Activated CD4-positive, alpha-beta T cell treated with anti-CD3 and anti-CD28 coated beads, Interleukin-2, Interleukin-4, amounts not matched to agents 100 ng/mL and 50 ng/mL, durations not matched to agents 16 hours and 8 hours (primary cell): ENCODE results near the gene ARMH4.
"Not testable (repeated sequence)": the region's sequence is repeated elsewhere in the genome, so short reads cannot be mapped to it uniquely, and the experiment has no call there.

Experiments
- DNase-seq: peaks from one replicate; pipeline ENCODE4 v3.0.0-alpha.2; 2020; ENCODE audit warnings: low spot score

ARMH4 gene

GRCh38 chr14:58146399-58146798 is 5.6 kb downstream of the ARMH4 start:
- no peak for DNase-seq

- no peak for DNase-seq
Measured at GRCh38 chr14:58145936-58146335, 6.1 kb downstream of the ARMH4 start.

DNA sequence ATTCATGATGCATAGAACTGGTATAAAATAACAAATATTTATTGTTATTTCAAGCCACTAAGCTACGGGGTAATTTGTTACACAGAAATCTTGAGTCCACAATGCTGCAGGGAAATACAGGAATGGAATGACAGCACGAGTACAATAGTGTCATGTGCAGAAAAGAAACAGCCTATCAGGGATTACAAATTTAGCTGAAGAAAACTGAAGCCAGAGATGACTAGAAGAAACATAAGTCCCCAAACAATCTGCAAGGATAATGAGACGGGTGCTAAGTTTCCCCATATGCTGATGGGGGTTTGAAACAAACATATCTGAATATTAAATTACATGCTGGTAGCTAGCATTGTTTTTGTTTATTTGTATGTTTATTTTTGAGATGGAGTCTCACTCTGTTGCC is 8.9 kb downstream of the ARMH4 start:
- DNase-seq, result no peak

GRCh38 chr14:58141893-58142292 is 10.1 kb downstream of the ARMH4 start:
- DNase-seq, result no peak

DNA sequence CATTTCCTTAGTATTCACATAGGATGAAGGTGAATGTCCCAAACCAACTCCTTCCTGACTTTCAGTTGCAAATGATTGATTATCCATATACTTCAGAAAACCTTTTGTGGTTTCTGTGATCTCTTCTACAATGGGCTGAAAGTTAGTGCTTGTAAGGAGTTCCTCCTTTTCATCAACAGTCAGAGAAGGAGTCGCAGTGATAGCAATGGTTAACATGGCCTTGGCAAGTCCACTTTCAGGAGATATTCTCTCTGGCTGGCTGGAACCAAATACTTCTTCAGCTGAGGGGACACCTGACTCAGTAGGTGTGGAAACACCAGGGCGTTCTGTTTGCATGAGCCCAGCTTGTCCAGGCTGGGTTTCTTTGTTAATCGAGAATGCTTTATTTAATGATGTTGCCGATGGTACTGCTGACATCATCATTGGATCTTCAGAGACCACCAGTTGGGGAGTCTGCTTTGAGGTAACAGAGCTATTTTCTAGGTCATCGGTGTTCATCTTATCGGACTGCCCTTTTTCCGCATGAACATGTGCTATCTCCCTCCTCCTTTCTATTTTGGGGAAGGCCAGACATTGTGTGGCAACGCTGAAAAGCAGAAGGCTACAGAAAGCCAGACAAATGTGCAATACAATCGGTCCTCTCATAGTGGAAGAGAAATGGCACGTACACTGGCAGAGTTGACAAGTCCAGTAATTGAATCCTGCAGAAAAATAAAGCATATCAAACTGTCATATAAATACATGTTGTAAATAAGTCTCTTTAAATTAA is 13.1 kb downstream of the ARMH4 start:
- DNase-seq, result no peak

- no peak for DNase-seq
Measured at GRCh38 chr14:58138031-58138713, 13.8 kb downstream of the ARMH4 start.

GRCh38 chr14:58133739-58134138 is 18.3 kb downstream of the ARMH4 start:
- no peak for DNase-seq

- no peak for DNase-seq
Measured at GRCh38 chr14:58131386-58131785, 20.6 kb downstream of the ARMH4 start.

DNA sequence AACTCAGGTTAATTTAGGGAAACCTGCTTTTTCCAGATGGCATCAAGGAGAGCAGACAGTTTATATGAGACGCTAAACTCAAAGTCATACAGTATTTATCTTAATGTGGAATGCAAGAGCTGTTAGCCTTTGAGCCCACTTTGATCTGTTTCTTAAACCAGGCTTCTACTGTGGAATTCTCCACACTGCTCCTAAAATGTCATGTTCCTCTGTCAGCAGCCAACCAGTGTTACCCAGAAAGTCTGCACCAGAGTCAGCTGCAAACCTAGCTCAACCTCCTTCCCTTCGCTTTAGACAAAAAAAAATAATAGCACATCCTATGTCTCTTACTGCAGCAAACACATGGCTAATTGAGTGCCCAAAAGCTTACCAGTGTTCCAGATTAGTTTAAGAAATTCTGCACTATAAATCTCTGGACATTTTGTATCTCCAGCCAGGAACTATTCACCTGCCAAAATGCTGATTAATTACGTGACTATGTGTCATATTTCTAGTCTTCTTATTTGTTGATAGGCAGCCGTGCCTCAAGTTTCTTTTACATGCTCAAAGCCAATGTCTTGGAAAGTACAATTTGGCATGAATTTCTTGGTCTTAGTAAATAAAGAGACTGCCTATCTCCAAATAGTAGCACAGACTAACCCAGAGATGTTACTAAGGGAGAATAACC is 21.8 kb downstream of the ARMH4 start:
- DNase-seq, result no peak

DNA sequence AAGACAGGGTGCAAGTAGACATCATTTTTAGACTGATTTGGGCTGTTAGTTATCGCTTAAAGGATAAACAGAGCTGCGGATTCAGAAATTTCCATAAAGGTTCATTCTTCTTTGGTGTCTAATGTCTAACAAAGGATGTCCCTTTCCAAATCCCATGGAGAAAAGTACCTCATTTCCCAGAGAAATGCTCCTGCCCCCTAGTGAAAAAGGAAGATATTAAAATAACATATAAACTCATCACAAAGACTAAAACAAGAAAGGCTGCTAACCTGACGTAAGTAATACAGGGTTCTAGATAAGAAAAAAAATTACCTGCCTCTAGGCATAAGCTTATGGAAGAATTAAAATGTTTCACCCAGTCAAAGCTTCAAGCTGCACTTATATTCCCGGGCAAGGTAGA is 22.8 kb downstream of the ARMH4 start:
- DNase-seq, result no peak

DNA sequence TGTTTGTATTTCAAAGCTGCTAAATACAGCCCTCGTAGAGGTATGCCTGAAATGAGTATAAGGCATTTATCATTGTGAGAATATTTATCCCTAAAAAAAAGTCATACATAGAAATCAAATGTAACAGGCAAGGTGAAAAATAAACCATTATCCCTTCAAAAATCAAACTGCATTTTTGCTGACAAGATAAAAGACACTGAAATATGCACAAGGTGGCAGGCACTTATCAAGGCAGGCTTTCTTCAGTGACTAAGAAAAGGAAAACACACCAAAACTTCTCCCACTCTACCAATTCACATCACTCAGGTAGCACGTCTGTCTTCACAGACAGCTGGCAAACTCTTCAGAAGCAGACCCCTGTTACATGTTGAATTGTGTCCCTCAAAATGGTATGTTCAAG is 23.6 kb downstream of the ARMH4 start:
- no peak for DNase-seq

GRCh38 chr14:58122546-58122945 is 29.5 kb downstream of the ARMH4 start:
- DNase-seq, result not testable (repeated sequence)

GRCh38 chr14:58121530-58122186 is 30.4 kb downstream of the ARMH4 start:
- DNase-seq, result no peak

DNA sequence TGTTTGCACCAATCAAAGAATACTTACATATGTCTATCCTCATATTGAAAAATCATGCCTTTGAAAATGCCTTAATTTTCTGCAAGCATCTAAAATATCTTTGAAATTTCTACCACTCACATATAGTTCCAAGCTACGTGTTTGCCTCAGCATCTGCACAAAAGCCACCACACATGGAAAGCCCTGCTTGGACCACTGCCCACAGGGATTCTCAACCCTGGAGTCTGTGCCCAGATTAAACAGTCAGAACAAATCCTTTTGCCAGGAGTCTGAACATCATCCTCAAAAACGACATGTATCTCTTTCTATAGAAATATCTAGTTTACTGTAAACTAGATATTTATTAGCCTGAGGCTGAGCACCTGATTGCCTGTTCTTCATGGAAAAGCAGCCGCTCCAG is 32.6 kb downstream of the ARMH4 start:
- no peak for DNase-seq

- DNase-seq, result no peak
Measured at GRCh38 chr14:58118097-58118815, 33.8 kb downstream of the ARMH4 start.

DNA sequence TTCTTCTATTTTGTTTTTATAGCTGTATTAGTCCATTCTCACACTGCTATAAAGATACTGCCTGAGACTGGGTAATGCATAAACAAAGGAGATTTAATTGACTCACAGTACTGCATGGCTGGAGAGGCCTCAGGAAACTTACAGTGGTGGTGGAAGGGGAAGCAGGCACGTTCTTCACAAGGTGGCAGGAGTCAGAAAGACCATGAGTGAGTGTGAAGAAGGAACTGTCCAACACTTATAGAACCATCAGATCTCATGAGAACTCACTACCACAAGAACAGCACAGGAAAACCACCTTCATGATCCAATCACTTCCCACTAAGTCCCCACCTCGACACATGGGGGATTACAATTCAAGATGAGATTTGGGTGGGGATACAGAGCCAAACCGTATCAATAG is 42.3 kb downstream of the ARMH4 start:
- no peak for DNase-seq

- peak; percentile 19 for DNase-seq
Measured at GRCh38 chr14:58108717-58109116, 43.3 kb downstream of the ARMH4 start.

- peak; percentile 43 for DNase-seq
Measured at GRCh38 chr14:58107947-58108552, 44.0 kb downstream of the ARMH4 start.

- DNase-seq, result no peak
Measured at GRCh38 chr14:58107041-58107440, 45.0 kb downstream of the ARMH4 start.

DNA sequence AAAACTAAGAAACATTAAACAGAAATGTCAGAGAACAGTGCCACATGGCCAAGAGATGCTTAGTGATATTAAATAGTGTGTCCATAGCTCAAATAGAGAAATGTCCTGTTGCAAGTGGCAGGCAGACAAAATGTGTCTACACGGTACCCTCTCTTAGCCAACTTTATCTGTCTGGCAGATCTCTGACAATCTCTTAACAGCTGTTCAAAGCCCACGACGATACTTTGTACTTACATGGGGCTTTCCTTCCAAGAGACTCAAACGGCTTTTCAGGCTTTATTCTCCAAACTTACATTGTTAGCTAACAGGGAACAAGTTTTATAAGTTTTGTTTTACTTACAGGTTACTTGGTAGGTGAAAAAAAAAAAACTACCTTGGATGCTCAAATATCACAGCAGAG is 45.6 kb downstream of the ARMH4 start:
- no peak for DNase-seq

DNA sequence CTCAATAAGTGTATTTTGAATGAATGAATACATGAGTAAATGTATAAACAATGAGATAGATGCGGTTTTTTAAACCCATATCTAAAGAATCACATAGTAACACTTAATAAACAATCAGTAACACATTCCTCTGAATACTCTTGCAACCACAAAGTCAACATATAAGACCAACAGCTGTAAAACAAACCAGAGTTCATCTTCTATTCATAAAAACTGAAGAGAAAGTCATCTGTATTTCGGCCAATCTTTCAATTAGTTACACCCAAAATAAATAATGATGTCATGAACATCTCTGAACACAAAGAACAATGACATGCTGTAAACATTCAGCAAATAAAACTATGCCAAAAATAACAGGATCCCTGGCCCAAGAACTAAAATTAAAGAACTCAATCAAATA is 47.2 kb downstream of the ARMH4 start:
- no peak for DNase-seq
